ENCODE data around the gene WWOX. TPM values are rescaled to one million over a fixed set of nuclear protein-coding genes. Genes with fewer than 3 reads are reported as not detected.

The WWOX gene
- total RNA-seq, 1 experiment from 2014 or later, result 35.6 TPM

- intact Hi-C loops (cut with micrococcal nuclease; ENCODE audit: unreplicated experiment), result no loop called here
- TF ChIP-seq CTCF (conservative IDR thresholded peaks at IDR 0.05) (no peak), EZH2 (IDR thresholded peaks at IDR 0.05; ENCODE audit: low read depth) (no peak)
- no TSS peak for BruUV-seq (replicated peaks)
Observed at GRCh38 chr16:78443542-78444364, 344.3 kb downstream of the WWOX start.

GRCh38 chr16:78445818-78446217, 346.4 kb downstream of the WWOX start:
- ChIA-PET POLR2A (ENCODE audit: unreplicated experiment) (no interaction called here), CTCF (no interaction called here)
- intact Hi-C loops (cut with micrococcal nuclease; ENCODE audit: unreplicated experiment), result no loop called here
- Histone ChIP-seq H2AFZ (no peak overlapping the region), H4K20me1 (ENCODE audit: insufficient read depth) (no peaks in the 10 kb centered on the region), H3K4me1 (replicated peaks; ENCODE audit: insufficient read depth) (no peaks in the 10 kb centered on the region), H3K79me2 (ENCODE audit: low read depth) (no peaks in the 10 kb centered on the region), H3K36me3 (ENCODE audit: low read depth) (no peaks in the 10 kb centered on the region), H3K9me2 (ENCODE audit: insufficient read depth) (no peaks in the 10 kb centered on the region), H3K27ac (no peak overlapping the region), H3K4me2 (no peak overlapping the region), H3K9me3 (ENCODE audit: insufficient read depth, low read depth) (no peaks in the 10 kb centered on the region), H3K4me3 (no peak overlapping the region), H3F3A (ENCODE audit: insufficient read depth, low read depth) (no peaks in the 10 kb centered on the region), H3K27me3 (ENCODE audit: insufficient read depth, low read depth) (no peaks in the 10 kb centered on the region)
- no peak for DNase-seq
- no peak for TF ChIP-seq CTCF (conservative IDR thresholded peaks at IDR 0.05)
- TF ChIP-seq EZH2 (IDR thresholded peaks at IDR 0.05; ENCODE audit: low read depth), result no peak
- no TSS peak for BruUV-seq (replicated peaks)

More at GRCh38 chr16:78443542-78444364, 344.3 kb downstream of the WWOX start:
- H3K4me2 ChIP-seq, result no peak overlapping the region
- H2AFZ ChIP-seq, result no peak overlapping the region
- H3K4me1 ChIP-seq (replicated peaks; ENCODE audit: insufficient read depth), result no peaks in the 10 kb centered on the region
- no peaks in the 10 kb centered on the region for H3K36me3 ChIP-seq (ENCODE audit: low read depth)
- DNase-seq, result no peak
- no peaks in the 10 kb centered on the region for H3K27me3 ChIP-seq (ENCODE audit: insufficient read depth, low read depth)
- CTCF ChIA-PET, result no interaction called here
- H3F3A ChIP-seq (ENCODE audit: insufficient read depth, low read depth), result no peaks in the 10 kb centered on the region
- no peaks in the 10 kb centered on the region for H3K9me2 ChIP-seq (ENCODE audit: insufficient read depth)
- no peaks in the 10 kb centered on the region for H3K9me3 ChIP-seq (ENCODE audit: insufficient read depth, low read depth)
- POLR2A ChIA-PET (ENCODE audit: unreplicated experiment), result no interaction called here
- H3K79me2 ChIP-seq (ENCODE audit: low read depth), result no peaks in the 10 kb centered on the region
- H3K27ac ChIP-seq, result no peak overlapping the region
- no peak overlapping the region for H3K4me3 ChIP-seq
- no peaks in the 10 kb centered on the region for H4K20me1 ChIP-seq (ENCODE audit: insufficient read depth)

GRCh38 chr16:78446486-78446885, 347.0 kb downstream of the WWOX start:
- ChIA-PET POLR2A (ENCODE audit: unreplicated experiment) (no interaction called here), CTCF (no interaction called here)
- no peak for TF ChIP-seq EZH2 (IDR thresholded peaks at IDR 0.05; ENCODE audit: low read depth)
- TF ChIP-seq CTCF (conservative IDR thresholded peaks at IDR 0.05), result no peak
- H3K27ac ChIP-seq, result no peak overlapping the region
- no peaks in the 10 kb centered on the region for H3K9me3 ChIP-seq (ENCODE audit: insufficient read depth, low read depth)
- no peaks in the 10 kb centered on the region for H3K9me2 ChIP-seq (ENCODE audit: insufficient read depth)
- H3K79me2 ChIP-seq (ENCODE audit: low read depth), result no peaks in the 10 kb centered on the region
- DNase-seq, result no peak
- H3K27me3 ChIP-seq (ENCODE audit: insufficient read depth, low read depth), result no peaks in the 10 kb centered on the region
- no TSS peak for BruUV-seq (replicated peaks)
- no peak overlapping the region for H3K4me3 ChIP-seq
- H3K4me1 ChIP-seq (replicated peaks; ENCODE audit: insufficient read depth), result no peaks in the 10 kb centered on the region
- no peaks in the 10 kb centered on the region for H3K36me3 ChIP-seq (ENCODE audit: low read depth)
- no peak overlapping the region for H3K4me2 ChIP-seq
- no peak overlapping the region for H2AFZ ChIP-seq
- no peaks in the 10 kb centered on the region for H4K20me1 ChIP-seq (ENCODE audit: insufficient read depth)
- intact Hi-C loops (cut with micrococcal nuclease; ENCODE audit: unreplicated experiment), result no loop called here
- H3F3A ChIP-seq (ENCODE audit: insufficient read depth, low read depth), result no peaks in the 10 kb centered on the region

Measured in PC-9 (cell line).